ENCODE measurements around the gene TMEM47. TPM values are rescaled to one million over a fixed set of nuclear protein-coding genes. Genes with fewer than 3 reads are reported as not detected.

TMEM47 gene
- 16.6 TPM for polyA plus RNA-seq (2013, experiment 1 of 2)
- polyA plus RNA-seq (2013, experiment 2 of 2), result 17.7 TPM

DNA sequence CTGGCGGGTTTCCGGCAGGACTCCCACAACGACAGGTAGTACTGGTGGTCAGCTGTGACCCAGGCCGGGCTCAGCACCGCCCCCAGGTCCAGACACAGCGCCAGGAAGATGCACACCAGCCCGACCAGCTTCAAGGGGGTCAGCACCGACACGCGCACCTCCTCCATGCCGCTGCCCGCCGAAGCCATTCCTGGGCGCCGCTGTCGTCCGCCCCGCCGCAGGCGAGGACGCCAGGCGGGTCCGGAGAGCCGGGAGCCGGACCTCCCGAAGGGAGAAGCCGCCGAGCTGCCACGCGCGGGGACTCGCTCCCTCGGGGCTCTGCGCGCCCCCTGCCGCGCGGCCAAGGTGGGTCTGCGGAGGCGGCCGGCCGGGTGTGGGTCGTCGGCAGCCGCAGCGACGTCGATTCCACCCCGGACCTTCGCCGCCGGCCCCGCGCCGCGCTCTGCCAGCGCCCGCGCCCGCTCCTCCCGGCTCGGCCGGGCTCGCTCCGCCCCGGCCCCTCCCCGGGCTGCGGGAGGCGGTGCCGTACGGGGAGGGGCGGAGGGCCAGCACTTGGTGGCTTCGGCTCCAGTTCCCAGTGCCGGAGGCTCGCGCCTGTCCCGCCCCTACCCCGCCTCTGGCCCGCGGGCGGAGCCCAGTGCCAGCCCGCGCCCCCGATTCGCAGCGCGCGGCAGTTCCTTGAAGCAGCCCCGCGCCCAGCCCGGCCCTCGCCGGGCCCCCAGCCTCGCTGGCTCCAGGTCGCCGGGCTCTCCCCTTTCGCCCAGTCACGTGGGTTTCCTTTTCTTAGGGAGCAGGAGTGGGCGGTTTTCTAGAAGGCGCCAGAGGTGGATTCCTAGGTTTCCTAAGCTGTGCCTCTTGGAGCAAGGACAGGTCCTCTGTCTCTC lies at the start of gene TMEM47:
TSS of gene TMEM47 (minus strand) at position 444 of the 884 bp plus-strand sequence. CDS start at position 188, 256 bp downstream.
- peaks cover 3% of the 10 kb centered on the region for H3K4me1 ChIP-seq (ENCODE audit: control insufficient read depth, insufficient read depth, low read length, poor library complexity, severe bottlenecking)
- peak within 1 kb of the TSS; percentile 45 for H3K4me3 ChIP-seq (ENCODE audit: extremely low read depth, insufficient read depth, low read length, poor library complexity, severe bottlenecking)
- no peak within 1 kb of the TSS for H3K27ac ChIP-seq (ENCODE audit: low read depth, low read length, severe bottlenecking)
- no peaks in the 10 kb centered on the region for H3K9me3 ChIP-seq (ENCODE audit: control insufficient read depth, low read length)
- H3K36me3 ChIP-seq (ENCODE audit: control insufficient read depth, insufficient read depth, low read length), result no peaks in the 10 kb centered on the region
- 0% methylated on average over 6 to 21 of the region's 100 CpGs for WGBS, 2 experiments (ENCODE audit: insufficient coverage in 2 of 2)

DNA sequence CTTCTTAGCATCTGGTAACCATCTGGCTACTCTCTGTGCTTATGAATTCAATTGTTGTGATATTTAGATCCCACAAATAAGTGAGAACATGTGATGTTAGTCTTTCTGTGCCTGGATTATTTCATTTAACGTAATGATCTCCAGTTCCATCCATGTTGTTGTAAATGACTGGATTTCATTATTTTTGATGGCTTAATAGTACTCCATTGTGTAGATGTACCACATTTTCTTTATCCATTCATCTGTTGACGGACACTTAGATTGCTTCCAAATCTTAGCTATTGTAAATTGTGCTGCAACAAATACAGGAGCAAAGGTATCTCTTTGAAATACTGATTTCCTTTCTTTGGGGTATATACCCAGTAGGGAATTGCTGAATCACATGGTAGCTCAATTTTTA lies 30.0 kb upstream of the TMEM47 start:
- no peaks in the 10 kb centered on the region for H3K4me1 ChIP-seq (ENCODE audit: control insufficient read depth, insufficient read depth, low read length, poor library complexity, severe bottlenecking)
- no peak overlapping the region for H3K4me3 ChIP-seq (ENCODE audit: extremely low read depth, insufficient read depth, low read length, poor library complexity, severe bottlenecking)
- H3K9me3 ChIP-seq (ENCODE audit: control insufficient read depth, low read length), result no peaks in the 10 kb centered on the region
- H3K27ac ChIP-seq (ENCODE audit: low read depth, low read length, severe bottlenecking), result no peak overlapping the region
- H3K36me3 ChIP-seq (ENCODE audit: control insufficient read depth, insufficient read depth, low read length), result no peaks in the 10 kb centered on the region
- WGBS, 2 experiments (ENCODE audit: insufficient coverage in 2 of 2), result no CpG with 5 or more reads among the region's 2 CpGs

DNA sequence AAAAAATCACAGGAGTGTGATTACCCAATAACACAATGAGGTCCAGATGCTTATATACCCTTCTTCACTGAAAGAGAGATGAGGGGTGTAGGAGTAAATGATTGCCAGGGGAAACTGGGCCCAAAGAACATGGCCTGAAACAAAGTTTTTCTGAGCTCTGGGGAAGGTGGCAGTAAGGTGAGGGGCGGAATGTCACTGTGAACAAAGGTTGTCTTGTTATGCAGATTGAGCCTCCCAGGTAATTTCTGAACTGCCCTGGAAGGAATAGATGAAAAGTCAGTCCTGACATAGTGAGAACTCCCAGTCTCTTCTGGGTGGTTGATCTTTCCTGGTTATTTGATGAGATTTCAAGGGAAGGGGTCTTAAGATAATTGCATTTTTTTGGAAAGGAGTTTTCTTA lies 2.5 kb upstream of the TMEM47 start:
- Histone ChIP-seq H3K9me3 (ENCODE audit: control insufficient read depth, low read length) (no peaks in the 10 kb centered on the region), H3K4me3 (ENCODE audit: extremely low read depth, insufficient read depth, low read length, poor library complexity, severe bottlenecking) (no peak overlapping the region), H3K36me3 (ENCODE audit: control insufficient read depth, insufficient read depth, low read length) (no peaks in the 10 kb centered on the region), H3K27ac (ENCODE audit: low read depth, low read length, severe bottlenecking) (no peak overlapping the region), H3K4me1 (ENCODE audit: control insufficient read depth, insufficient read depth, low read length, poor library complexity, severe bottlenecking) (no peaks in the 10 kb centered on the region)
- WGBS, 2 experiments (ENCODE audit: insufficient coverage in 2 of 2), result no CpG with 5 or more reads among the region's 1 CpG

DNA sequence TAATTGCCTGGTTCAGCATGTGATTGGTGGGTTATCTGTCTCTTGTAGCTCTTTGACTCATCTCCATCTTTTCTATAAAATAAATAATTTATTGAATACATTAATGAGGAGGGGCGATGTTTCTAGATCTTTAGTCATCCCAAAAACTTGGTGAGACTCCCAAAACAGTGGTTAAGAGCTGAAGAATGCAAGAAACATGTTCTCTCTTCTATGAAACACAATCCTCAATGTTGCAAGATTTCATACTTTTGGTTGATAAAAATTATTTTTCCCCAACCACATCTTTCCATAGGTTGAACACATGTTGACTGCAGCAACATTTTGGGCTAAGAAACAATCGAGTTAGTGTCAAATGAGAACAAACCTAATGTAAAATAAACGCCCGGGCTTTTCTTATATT lies 1.2 kb upstream of the TMEM47 start:
- H3K4me1 ChIP-seq (ENCODE audit: control insufficient read depth, insufficient read depth, low read length, poor library complexity, severe bottlenecking), result no peaks in the 10 kb centered on the region
- WGBS, 2 experiments (ENCODE audit: insufficient coverage in 2 of 2), result 92% methylated on average over 2 of the region's 4 CpGs; no CpG with 5 or more reads in 1 of the 2 experiments
- H3K9me3 ChIP-seq (ENCODE audit: control insufficient read depth, low read length), result no peaks in the 10 kb centered on the region
- no peak overlapping the region for H3K27ac ChIP-seq (ENCODE audit: low read depth, low read length, severe bottlenecking)
- H3K36me3 ChIP-seq (ENCODE audit: control insufficient read depth, insufficient read depth, low read length), result no peaks in the 10 kb centered on the region
- no peak overlapping the region for H3K4me3 ChIP-seq (ENCODE audit: extremely low read depth, insufficient read depth, low read length, poor library complexity, severe bottlenecking)

DNA sequence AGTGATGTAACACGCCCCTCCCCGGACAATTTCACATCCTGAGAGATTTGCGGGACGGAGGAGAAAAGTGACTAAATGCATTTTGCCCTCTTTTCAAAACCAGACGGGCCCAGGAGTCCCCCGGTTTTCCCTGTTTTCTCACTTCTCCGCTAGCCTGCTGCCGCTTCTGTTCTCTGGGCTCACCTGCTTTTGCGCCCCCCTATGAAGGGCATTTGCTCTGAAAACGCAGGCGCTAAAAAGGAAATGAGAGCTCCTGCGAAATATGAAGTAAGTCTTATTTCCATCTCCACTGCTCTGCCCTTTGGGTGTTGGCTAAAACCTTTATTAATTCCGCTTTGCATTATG lies 613 bp upstream of the TMEM47 start:
- 0 to 3% methylated on average over 4 to 8 of the region's 13 CpGs for WGBS, 2 experiments (ENCODE audit: insufficient coverage in 2 of 2)
- Histone ChIP-seq H3K36me3 (ENCODE audit: control insufficient read depth, insufficient read depth, low read length) (no peaks in the 10 kb centered on the region), H3K4me3 (ENCODE audit: extremely low read depth, insufficient read depth, low read length, poor library complexity, severe bottlenecking) (peak overlapping the region; percentile 45), H3K9me3 (ENCODE audit: control insufficient read depth, low read length) (no peaks in the 10 kb centered on the region), H3K27ac (ENCODE audit: low read depth, low read length, severe bottlenecking) (no peak overlapping the region), H3K4me1 (ENCODE audit: control insufficient read depth, insufficient read depth, low read length, poor library complexity, severe bottlenecking) (no peaks in the 10 kb centered on the region)

DNA sequence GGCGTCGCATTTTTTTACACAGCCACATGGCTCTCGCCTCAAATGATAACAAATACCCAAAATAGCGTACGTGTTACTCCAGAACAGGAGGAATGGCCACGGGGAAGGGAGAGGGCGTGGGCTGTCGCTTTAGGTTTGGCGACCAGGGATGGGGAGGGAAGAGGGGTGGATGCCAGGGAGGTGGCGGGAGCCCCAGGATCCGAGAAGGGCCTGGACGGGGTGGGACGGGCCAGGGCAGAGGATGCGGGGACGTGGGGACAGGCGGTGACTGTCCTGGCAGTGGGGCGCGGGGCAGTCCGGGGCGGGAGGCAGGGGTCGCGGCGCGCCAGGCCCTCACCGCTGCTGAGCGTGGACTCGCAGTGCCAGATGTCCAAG lies 631 bp downstream of the TMEM47 start:
- H3K36me3 ChIP-seq (ENCODE audit: control insufficient read depth, insufficient read depth, low read length), result no peaks in the 10 kb centered on the region
- H3K9me3 ChIP-seq (ENCODE audit: control insufficient read depth, low read length), result no peaks in the 10 kb centered on the region
- H3K4me1 ChIP-seq (ENCODE audit: control insufficient read depth, insufficient read depth, low read length, poor library complexity, severe bottlenecking), result peaks cover 3% of the 10 kb centered on the region
- 0% methylated on average over 2 to 7 of the region's 27 CpGs for WGBS, 2 experiments (ENCODE audit: insufficient coverage in 2 of 2)
- peak overlapping the region; percentile 45 for H3K4me3 ChIP-seq (ENCODE audit: extremely low read depth, insufficient read depth, low read length, poor library complexity, severe bottlenecking)
- H3K27ac ChIP-seq (ENCODE audit: low read depth, low read length, severe bottlenecking), result no peak overlapping the region

DNA sequence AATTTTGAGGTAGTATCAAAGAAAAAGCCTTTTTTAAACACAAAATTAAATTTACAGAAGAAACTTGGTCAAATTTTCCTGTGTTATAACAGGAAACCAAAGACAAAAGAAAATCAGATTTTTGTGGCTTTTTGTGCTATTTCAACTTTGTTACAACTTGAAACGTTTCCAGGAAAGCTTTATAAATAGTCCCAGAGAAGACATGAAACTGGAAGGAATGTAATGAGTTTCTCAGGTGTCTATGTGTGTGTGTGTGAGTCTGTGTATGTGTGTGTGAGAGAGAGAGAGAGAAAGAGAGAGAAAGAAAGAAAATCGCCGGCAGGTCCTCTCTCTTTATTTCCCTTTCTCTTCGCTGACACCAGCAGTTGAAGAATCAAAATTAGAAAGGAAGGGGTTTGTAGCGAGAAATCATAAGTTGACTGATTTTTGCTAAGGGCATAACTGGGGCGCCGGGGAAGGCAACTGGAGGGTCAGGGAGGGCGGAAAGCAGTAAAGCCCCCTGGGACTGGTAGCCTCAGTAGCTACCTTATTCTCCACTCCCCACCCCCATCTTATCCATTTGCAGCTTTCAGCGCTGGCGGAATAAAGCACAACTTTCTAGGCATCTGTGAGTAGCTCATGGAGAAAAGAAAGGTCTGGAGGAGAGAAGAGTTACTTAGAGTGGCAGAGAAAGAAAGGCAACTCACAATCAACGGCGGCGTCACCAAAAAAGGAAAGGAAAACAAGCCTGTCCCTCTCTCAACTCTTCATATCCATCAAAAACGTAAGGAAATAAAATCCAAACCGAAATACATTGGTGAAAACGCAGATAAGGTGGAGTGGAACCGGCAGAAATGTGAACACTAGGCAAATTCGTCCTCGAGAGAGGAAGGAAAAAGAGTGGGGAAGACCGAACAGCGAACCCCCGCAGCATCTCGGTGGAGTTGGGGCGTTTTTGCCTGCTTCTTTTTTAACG lies 1.3 kb downstream of the TMEM47 start:
- peak overlapping the region; percentile 45 for H3K4me3 ChIP-seq (ENCODE audit: extremely low read depth, insufficient read depth, low read length, poor library complexity, severe bottlenecking)
- H3K36me3 ChIP-seq (ENCODE audit: control insufficient read depth, insufficient read depth, low read length), result no peaks in the 10 kb centered on the region
- WGBS, 2 experiments (ENCODE audit: insufficient coverage in 2 of 2), result 0 to 4% methylated on average over 2 to 4 of the region's 25 CpGs
- peaks cover 3% of the 10 kb centered on the region for H3K4me1 ChIP-seq (ENCODE audit: control insufficient read depth, insufficient read depth, low read length, poor library complexity, severe bottlenecking)
- no peaks in the 10 kb centered on the region for H3K9me3 ChIP-seq (ENCODE audit: control insufficient read depth, low read length)
- H3K27ac ChIP-seq (ENCODE audit: low read depth, low read length, severe bottlenecking), result no peak overlapping the region

DNA sequence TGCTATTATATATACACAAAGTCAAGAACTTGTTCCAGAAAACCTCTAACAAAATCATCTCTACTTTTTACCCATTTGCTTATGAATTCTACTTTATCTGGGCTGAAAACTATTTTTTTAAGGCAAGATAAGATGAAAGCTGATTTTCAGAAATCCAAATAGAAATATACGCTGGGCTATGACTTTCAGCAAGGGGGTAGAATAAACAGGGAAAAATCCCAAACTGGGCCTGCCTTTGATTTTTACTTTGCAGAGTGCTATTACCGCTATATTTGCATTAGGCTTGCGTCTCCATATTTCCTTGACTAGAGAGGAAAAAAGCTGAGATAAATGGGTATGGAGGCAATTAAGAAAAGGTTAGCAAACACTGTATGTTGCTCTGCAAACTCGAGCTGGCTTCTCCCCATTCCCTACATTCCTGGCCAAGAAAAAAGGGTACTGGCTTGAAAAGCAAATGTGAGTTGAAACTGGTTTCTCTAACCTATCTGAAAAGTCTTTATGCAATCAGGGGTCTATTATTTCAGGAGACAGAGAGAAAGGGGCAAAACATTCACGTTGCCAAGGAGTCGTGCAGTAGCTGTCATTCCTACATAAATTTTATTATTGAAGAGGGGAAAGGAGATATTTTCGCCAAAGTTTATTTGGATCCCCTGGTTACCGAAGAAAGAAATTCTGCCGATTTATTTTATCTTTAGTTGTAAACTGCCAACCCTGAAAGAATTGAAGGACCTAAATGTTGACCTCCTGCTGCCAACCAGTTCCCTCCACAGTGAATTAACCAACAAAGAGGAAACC lies 2.2 kb downstream of the TMEM47 start:
- H3K36me3 ChIP-seq (ENCODE audit: control insufficient read depth, insufficient read depth, low read length), result no peaks in the 10 kb centered on the region
- no peaks in the 10 kb centered on the region for H3K9me3 ChIP-seq (ENCODE audit: control insufficient read depth, low read length)
- WGBS, 2 experiments (ENCODE audit: insufficient coverage in 2 of 2), result no CpG with 5 or more reads among the region's 9 CpGs
- H3K4me1 ChIP-seq (ENCODE audit: control insufficient read depth, insufficient read depth, low read length, poor library complexity, severe bottlenecking), result peaks cover 3% of the 10 kb centered on the region
- peak overlapping the region; percentile 45 for H3K4me3 ChIP-seq (ENCODE audit: extremely low read depth, insufficient read depth, low read length, poor library complexity, severe bottlenecking)
- H3K27ac ChIP-seq (ENCODE audit: low read depth, low read length, severe bottlenecking), result peak overlapping the region; percentile 62

DNA sequence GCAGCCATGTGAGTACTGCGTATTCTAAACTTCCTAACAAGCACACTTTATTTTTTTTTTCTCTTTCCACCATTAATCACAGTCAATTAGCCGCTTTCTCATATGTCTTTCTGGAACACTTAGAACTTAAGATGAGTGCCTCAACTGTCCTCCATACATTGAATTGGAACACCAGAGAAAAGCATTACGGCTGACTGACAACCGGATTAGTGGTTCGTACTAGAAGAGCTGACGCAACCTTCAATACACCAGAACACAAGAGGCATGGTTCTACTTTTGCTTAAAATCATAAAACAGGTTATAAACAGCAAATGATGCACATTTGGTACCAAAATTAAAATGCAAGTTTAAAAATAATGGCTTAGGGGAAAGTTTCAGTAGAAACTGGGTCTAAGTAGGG lies 3.3 kb downstream of the TMEM47 start:
- H3K4me1 ChIP-seq (ENCODE audit: control insufficient read depth, insufficient read depth, low read length, poor library complexity, severe bottlenecking), result peaks cover 3% of the 10 kb centered on the region
- no peaks in the 10 kb centered on the region for H3K36me3 ChIP-seq (ENCODE audit: control insufficient read depth, insufficient read depth, low read length)
- H3K9me3 ChIP-seq (ENCODE audit: control insufficient read depth, low read length), result no peaks in the 10 kb centered on the region
- H3K4me3 ChIP-seq (ENCODE audit: extremely low read depth, insufficient read depth, low read length, poor library complexity, severe bottlenecking), result peak overlapping the region; percentile 45
- H3K27ac ChIP-seq (ENCODE audit: low read depth, low read length, severe bottlenecking), result peak overlapping the region; percentile 62
- WGBS, 2 experiments (ENCODE audit: insufficient coverage in 2 of 2), result 50% methylated on average over 1 of the region's 6 CpGs; no CpG with 5 or more reads in 1 of the 2 experiments

DNA sequence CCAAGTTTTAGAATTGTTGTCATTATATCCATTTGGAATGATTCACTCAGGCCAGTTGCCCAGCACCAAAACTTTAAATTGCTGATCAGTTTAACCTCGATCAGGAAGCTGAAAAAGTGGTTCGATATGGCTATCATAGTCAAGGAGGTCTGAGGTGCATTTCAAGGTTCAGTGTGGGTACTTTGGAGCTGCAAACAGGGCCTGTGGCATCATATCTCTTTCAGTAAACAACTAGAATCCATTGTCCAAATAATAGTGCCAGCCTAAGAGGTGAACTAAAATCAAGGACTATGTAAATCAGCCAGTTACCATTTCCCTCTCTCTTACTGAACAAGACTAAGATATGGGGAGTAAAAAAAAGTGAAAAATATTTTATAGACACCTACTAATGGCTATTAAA lies 14.2 kb downstream of the TMEM47 start:
- H3K36me3 ChIP-seq (ENCODE audit: control insufficient read depth, insufficient read depth, low read length), result no peaks in the 10 kb centered on the region
- WGBS, 2 experiments (ENCODE audit: insufficient coverage in 2 of 2), result 90% methylated on average over 2 of the region's 2 CpGs; no CpG with 5 or more reads in 1 of the 2 experiments
- no peaks in the 10 kb centered on the region for H3K9me3 ChIP-seq (ENCODE audit: control insufficient read depth, low read length)
- no peak overlapping the region for H3K27ac ChIP-seq (ENCODE audit: low read depth, low read length, severe bottlenecking)
- no peak overlapping the region for H3K4me3 ChIP-seq (ENCODE audit: extremely low read depth, insufficient read depth, low read length, poor library complexity, severe bottlenecking)
- H3K4me1 ChIP-seq (ENCODE audit: control insufficient read depth, insufficient read depth, low read length, poor library complexity, severe bottlenecking), result no peaks in the 10 kb centered on the region

Data from mesodermal cell (in vitro differentiated cells).